HEK293 (cell line): Measurements from ENCODE around the gene RAB24.

Source experiments
- TCF7L2 ChIP-seq: IDR thresholded peaks from 2 replicates; pipeline ENCODE4 v1.6.1; 2011; ENCODE audit warnings: low read depth, mild to moderate bottlenecking, inconsistent platforms, low read length, moderate library complexity, borderline replicate concordance
- TF ChIP-seq, protein P1 (sequence below): fragments of 450-650 bp; formaldehyde crosslinking; IDR thresholded peaks from 2 replicates; pipeline ENCODE4 v1.5.1; 2016; ENCODE audit warnings: missing biosample characterization, missing genetic modification characterization

- TF ChIP-seq TCF7L2 = no peak
- TF ChIP-seq, protein P1, sequence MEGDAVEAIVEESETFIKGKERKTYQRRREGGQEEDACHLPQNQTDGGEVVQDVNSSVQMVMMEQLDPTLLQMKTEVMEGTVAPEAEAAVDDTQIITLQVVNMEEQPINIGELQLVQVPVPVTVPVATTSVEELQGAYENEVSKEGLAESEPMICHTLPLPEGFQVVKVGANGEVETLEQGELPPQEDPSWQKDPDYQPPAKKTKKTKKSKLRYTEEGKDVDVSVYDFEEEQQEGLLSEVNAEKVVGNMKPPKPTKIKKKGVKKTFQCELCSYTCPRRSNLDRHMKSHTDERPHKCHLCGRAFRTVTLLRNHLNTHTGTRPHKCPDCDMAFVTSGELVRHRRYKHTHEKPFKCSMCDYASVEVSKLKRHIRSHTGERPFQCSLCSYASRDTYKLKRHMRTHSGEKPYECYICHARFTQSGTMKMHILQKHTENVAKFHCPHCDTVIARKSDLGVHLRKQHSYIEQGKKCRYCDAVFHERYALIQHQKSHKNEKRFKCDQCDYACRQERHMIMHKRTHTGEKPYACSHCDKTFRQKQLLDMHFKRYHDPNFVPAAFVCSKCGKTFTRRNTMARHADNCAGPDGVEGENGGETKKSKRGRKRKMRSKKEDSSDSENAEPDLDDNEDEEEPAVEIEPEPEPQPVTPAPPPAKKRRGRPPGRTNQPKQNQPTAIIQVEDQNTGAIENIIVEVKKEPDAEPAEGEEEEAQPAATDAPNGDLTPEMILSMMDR = peak; percentile 91
Observed at GRCh38 chr5:177303121-177303924, at the start of gene RAB24, which contains the start of gene PRELID1.
